ENCODE results near the gene SLCO4A1. TPM values are rescaled to one million over a fixed set of nuclear protein-coding genes. Genes with fewer than 3 reads are reported as not detected.

The SLCO4A1 gene
- total RNA-seq, 1 donor from 2014 or later: 26.5 TPM

DNA sequence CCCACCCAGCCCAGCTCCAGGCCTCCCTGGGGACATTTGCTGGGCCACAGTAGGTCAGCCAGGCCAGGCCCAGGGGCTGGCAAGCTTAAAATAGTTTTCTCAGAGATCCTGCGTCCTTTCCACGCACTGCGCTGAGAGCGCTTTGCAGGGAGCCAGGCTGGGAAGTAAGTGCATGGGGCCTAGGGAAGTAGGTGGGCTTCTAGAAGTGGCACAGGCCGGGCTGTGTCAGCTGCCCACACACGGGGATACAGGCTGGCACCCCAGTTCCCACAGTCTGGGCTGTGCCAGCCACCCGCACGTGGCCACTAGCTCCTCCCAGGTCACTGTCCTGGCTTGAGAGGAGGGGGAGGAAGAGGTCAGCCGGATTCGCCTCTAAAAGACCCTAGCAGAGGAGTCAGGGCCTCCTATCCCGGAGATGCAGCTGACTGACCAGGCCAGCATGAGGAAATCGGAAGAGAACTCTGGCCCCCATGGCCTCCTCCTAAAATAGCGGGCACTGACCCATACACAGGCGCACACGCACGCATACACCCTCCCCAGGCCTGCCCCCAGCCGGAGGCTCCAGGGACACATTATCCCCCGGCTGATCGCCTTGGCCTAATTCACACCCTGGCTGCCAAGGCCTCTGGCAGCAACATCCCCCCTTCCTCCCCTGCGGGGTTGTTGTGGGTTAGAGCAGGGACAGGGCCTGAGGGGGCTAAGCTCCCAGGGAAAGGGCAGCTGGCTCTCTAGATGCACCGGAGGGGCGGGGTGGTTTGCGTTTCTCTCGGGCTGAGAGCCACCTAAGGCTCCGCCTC, 5.4 kb downstream of the SLCO4A1 start:
- no peak overlapping the region for H3K4me3 Mint-ChIP-seq (ENCODE audit: unreplicated experiment)
- no peak for TF ChIP-seq CTCF (IDR thresholded peaks at IDR 0.05; ENCODE audit: partially characterized antibody, unreplicated experiment)
- peaks cover 15% of the 10 kb centered on the region for H3K4me1 Mint-ChIP-seq (ENCODE audit: low read depth, unreplicated experiment)
- H3K36me3 Mint-ChIP-seq (ENCODE audit: unreplicated experiment): no peaks in the 10 kb centered on the region
- no peak overlapping the region for H3K27ac Mint-ChIP-seq (ENCODE audit: unreplicated experiment)
- peaks cover 8% of the 10 kb centered on the region for H3K9me3 Mint-ChIP-seq (ENCODE audit: unreplicated experiment)
- no peak for DNase-seq
- H3K27me3 Mint-ChIP-seq (ENCODE audit: unreplicated experiment): peaks cover 8% of the 10 kb centered on the region

DNA sequence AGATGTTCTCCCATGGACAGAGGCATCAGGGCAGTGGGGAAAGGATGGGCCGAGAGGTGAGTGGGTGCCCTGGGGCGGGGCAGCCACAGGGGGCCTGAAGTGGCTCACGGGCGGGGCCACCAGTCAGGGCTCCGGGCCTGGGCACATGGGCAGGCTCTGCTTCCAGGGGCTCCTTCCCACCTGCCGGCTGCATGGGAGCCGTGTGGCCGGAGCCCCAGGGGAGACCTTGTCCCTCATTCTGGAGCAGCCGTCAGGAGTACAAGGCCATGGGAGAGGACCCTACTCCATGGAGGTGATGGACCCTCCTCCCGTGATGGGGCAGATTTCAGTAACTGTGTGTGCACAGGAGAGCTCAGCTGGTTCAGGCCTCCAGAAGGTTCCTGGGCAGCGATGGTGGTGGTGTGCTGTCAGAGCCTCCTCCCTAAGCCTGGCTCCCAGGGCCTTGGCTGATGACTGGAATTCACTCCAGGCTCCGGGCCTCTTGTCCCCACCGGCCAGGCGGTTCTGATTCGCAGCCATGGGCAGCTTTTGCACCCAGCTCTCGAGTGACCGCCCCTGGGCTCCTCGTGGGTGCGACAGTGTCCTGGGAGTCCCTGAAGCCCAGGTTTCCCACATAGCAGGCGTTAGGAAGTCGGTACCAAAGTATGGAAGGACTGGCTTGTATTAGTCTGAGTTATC, 6.2 kb downstream of the SLCO4A1 start:
- peaks cover 8% of the 10 kb centered on the region for H3K9me3 Mint-ChIP-seq (ENCODE audit: unreplicated experiment)
- H3K27me3 Mint-ChIP-seq (ENCODE audit: unreplicated experiment): peaks cover 6% of the 10 kb centered on the region
- H3K27ac Mint-ChIP-seq (ENCODE audit: unreplicated experiment): no peak overlapping the region
- peaks cover 15% of the 10 kb centered on the region for H3K4me1 Mint-ChIP-seq (ENCODE audit: low read depth, unreplicated experiment)
- H3K4me3 Mint-ChIP-seq (ENCODE audit: unreplicated experiment): no peak overlapping the region
- DNase-seq: no peak
- no peaks in the 10 kb centered on the region for H3K36me3 Mint-ChIP-seq (ENCODE audit: unreplicated experiment)
- no peak for TF ChIP-seq CTCF (IDR thresholded peaks at IDR 0.05; ENCODE audit: partially characterized antibody, unreplicated experiment)

- DNase-seq: no peak
- Mint-ChIP-seq H3K27ac (ENCODE audit: unreplicated experiment) (no peak overlapping the region), H3K4me3 (ENCODE audit: unreplicated experiment) (no peak overlapping the region), H3K9me3 (ENCODE audit: unreplicated experiment) (peaks cover 8% of the 10 kb centered on the region), H3K27me3 (ENCODE audit: unreplicated experiment) (peaks cover 2% of the 10 kb centered on the region), H3K36me3 (ENCODE audit: unreplicated experiment) (no peaks in the 10 kb centered on the region), H3K4me1 (ENCODE audit: low read depth, unreplicated experiment) (peaks cover 17% of the 10 kb centered on the region)
- no peak for TF ChIP-seq CTCF (IDR thresholded peaks at IDR 0.05; ENCODE audit: partially characterized antibody, unreplicated experiment)
These were observed 6.8 kb downstream of the SLCO4A1 start for GRCh38 chr20:62649140-62649539.

DNA sequence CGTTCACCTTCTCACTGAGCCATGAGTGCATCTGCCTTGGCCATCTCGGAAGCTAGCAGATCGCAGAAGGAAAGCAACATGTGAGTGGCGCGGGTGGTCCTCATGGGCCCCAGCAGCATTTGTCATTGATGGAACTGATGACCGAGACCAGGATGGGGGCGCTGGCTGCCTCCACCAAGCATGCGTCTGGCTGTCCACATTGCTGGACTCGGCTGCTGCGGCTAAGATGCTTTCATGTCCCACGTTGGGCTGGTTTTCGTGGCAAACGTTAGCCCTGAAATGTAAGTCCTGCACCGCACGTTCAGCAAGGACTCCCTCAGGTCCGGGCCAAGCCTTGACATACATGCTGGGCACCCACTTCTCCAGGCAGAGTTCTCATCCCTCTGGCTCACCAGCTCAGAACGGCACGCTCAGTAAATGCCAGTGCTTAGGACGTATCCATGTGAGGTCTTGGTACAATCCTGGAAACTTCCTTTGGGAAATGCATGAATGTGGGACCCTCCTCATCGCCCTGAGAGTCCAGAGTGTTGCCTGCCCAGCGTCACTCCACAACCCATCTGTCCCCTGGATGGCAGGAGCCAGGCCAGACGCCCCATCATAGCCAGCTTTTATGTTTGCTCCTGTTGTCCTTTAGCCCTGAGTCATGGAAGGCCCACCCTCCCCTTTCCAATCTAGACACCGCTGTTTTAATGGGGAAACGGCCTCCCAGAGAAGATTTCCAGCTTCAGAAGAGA, 8.4 kb downstream of the SLCO4A1 start:
- no peaks in the 10 kb centered on the region for H3K36me3 Mint-ChIP-seq (ENCODE audit: unreplicated experiment)
- peaks cover 17% of the 10 kb centered on the region for H3K4me1 Mint-ChIP-seq (ENCODE audit: low read depth, unreplicated experiment)
- no peak overlapping the region for H3K27ac Mint-ChIP-seq (ENCODE audit: unreplicated experiment)
- no peak for DNase-seq
- H3K4me3 Mint-ChIP-seq (ENCODE audit: unreplicated experiment): no peak overlapping the region
- peaks cover 6% of the 10 kb centered on the region for H3K9me3 Mint-ChIP-seq (ENCODE audit: unreplicated experiment)
- H3K27me3 Mint-ChIP-seq (ENCODE audit: unreplicated experiment): peaks cover 2% of the 10 kb centered on the region
- no peak for TF ChIP-seq CTCF (IDR thresholded peaks at IDR 0.05; ENCODE audit: partially characterized antibody, unreplicated experiment)

Data from glutamatergic neuron (in vitro differentiated cells).